Amygdala (tissue), 56 donors: ENCODE data around the gene KCNMB1.

Experiments used
- DNase-seq, 56 donors: peaks; one replicate each; lab custom pipeline; 2025; lab: John Stamatoyannopoulos, UW

The KCNMB1 gene, protein sequence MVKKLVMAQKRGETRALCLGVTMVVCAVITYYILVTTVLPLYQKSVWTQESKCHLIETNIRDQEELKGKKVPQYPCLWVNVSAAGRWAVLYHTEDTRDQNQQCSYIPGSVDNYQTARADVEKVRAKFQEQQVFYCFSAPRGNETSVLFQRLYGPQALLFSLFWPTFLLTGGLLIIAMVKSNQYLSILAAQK

DNA sequence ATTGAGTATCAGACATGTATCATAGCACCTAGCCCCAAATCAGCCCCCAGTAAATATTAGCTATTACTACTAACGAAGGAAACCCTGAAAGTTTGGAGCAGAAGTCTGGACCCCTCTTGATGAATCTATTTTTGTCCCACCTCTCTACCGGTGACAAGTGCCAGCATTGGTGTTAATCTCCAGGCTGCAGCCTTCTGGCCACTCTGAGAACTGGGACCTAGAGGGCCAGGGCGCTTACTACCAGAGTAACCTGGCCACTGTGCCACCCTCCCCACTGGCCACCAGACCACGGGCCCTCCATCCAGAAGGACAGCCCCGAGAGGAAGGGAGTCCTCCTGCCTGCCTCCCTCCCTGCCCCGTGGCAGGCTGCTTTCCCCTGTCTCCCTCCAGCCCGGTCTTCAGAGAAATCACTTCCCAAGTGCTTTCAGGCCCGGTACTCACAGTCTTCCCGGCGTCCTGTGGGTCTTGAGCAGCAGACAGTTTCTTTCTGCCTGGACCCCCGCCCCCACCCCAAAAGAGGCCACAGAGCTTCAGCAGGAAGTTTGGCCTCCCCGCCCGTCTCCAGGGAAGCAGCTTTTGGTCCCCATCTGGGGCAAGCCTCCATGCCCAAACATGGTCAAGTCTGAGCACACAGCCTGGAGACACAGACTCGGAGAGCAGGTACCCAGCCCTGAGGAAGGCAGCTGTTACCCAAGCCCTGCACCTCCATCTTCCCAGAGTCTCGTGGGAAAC, at the start of gene KCNMB1:
Gene KCNMB1 (minus strand): TSS at position 550 of the 732 bp plus-strand sequence. CDS start 3,920 bp downstream, outside the sequence.
- DNase-seq, result peak in 1 of 56 donors; percentile 7

DNA sequence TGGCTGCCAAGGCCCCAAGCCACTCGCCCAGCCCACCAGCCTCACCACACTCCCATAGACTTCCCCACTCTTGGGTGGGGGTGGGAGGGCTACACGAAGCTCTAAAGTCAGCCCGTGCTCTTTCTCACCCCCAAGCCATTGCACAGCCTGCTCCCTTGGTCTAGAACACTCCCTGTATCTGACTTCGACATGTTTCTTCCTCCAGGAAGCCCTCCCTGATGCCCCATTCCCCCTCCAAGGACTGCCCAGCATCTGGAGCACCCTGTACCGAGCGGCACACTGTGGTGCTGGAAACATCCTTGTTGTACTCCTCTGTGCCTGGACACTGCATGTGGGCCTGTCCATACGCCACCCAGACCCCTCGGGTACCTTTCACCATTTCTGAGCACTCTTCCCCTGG, 49.4 kb upstream of the KCNMB1 start:
- DNase-seq, result no peak

DNA sequence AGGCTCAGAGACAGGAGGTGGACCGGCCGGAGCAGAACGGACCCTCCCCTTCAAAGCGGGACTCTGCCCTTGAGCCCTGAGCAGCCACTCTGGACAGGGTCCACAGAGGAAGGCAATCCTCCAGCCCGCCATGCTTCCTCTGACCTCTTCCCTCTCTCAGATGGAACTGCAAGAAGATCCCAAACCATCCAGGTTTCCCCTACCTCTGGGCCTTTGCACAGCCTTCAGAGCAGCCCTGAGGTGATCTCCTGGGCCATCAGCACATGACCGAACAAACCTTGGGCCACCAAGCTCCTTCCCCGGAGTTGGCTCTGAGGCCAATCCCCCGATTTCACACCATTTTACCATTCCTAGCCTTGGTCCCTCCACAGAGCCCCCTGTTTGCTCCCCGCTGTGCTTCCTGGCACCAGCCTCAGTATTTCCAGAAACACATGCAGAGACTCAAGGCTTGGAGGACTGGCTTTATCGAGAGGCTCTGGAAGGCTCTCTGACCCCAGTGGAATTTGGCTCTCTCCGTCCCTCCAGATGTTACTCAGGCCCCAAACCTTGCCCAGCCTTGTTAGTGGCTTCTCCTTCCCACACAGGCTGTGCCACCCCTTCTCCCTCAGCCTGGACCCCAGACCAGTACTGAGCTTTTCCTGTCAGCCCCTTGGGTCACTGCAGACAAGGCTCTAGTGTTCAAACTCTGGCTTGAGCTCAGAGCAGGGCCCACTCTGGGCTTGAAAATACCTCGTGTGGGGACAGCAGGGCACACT, 48.6 kb upstream of the KCNMB1 start:
- DNase-seq, result no peak

DNA sequence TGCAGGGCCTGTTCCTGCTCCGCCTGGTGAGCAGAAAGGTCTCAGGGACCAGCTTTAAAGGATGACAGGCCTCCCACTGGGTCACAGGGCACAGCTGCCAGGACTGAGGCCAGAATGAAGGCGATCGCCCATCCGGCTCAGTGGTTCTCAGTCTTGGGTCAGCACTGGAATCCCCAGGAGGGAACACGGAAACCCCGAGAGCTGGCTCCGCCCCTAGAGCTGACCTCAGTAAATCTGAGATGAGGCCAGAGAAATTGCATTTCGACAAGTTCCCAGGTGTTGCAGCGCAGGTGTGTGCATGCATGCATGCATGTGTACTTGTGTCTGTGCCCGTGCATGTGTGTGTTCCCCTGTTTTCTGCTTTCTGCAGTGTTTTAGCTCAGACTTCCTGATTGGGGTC, 47.2 kb upstream of the KCNMB1 start:
- no peak for DNase-seq

DNA sequence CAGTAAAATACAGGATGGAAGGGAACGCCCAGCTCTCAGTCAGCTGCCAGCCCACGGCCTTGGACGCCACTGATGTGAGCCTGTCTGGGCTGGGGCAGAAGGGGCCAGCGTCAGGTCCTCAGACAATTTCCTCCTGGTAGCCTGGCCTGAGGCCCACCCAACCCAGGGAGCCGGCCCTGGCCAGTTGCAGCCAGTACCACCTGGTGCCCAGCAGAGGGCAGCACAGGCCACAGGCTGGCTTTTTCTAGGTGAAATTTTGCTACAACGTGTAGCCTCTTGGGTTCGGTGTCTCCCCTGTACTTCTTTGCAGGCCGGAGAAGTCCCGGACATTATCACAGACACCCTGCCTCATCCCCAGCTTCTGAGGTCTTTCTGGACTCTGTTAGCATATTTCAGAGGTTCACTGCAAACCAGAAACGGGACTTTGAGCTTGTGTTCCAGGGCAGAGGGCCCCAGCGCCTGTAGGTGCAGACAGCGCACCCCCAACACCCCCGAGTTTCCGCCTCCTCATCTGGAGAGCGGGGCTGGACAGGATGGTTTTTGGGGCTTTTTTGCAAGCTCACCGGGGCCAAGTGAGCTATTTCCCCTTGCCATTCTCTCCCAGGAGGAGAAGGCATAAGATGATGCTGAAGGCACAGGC, 45.9 kb upstream of the KCNMB1 start:
- peak in 45 of 56 donors; percentile 8 to 81 (median 47) for DNase-seq

DNA sequence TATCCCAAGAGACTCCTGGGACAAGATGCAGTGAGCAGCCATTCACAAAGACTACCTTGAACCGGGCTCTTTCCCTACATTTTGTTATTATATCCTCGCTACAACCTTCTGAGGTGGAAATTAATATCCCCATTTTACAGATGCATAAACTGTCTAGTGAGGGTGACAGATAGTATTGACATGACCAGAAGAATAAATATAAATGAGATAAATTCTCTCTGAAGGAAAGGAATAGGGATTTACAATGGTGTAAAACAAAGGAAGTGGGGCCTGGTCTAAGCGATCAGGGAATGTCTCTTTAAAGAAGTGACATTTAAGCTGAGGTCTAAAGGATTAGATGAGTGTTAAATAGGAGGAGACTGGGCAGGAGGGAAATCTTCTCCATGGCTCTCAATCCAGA, 43.5 kb upstream of the KCNMB1 start:
- DNase-seq, result no peak

DNA sequence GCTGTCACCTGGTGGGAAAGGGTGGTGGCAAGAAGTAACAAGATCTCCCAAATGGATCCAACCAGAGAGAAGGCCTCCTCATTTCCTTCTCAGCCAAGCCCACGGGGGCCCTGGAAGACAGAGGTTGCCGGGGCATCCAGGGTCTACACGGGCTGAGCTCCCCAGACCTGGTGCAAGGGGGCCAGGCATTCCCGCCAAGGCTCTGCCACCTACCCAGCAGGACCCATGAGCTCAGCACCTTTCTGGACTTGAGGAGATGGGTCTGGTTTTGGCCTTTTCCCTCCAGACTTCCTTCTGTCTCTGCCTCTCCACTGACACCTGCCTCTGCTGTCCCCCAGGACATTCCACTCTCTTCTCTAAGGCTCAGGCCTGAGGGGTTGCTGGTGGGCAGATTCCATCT, 42.4 kb upstream of the KCNMB1 start:
- DNase-seq, result no peak

DNA sequence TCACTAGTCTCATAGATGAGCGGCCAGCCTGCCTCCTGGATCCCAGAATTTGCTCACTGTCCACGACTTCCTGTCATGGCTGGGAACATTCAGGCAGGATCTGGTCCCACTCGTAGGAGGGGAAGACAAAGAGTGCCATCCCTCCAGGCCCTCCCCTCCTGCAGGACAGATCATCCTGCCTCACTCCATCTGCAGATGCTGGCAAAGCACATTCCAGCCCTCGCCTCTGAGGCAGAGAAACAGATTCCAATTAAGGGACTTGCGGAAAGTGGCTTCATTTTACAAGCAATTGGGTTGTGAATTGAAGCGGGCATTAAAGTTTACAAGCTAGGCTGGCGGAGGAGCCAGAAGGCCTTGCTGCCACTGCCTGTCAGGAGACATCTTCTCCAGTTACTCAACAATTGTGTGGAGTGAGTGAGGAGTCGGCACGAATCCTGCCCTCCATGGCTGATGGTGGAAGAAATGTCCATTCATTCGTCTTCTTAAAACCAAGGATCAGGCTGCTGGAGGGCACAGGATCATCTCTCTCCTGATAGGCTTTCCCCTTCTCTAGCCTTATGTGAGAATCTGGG, 41.8 kb upstream of the KCNMB1 start:
- no peak for DNase-seq

DNA sequence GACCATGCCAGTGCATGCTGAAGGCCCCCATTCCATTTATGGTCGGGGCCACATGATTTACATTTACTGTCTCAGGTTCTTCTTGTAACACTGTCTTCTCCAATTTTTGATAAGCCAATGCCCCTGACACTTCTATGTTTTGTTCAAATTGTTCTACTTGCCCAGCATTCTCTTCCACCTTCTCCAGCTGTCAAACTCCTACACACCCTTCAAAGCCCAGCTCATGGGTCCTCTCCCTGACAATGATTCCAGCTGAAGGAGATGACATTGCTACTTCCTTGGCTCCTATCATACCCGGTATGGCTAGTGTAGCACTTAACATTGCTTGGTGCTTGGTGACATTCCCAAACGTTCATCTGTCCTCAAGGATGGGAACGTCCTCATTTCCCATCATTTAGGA, 41.1 kb upstream of the KCNMB1 start:
- no peak for DNase-seq

DNA sequence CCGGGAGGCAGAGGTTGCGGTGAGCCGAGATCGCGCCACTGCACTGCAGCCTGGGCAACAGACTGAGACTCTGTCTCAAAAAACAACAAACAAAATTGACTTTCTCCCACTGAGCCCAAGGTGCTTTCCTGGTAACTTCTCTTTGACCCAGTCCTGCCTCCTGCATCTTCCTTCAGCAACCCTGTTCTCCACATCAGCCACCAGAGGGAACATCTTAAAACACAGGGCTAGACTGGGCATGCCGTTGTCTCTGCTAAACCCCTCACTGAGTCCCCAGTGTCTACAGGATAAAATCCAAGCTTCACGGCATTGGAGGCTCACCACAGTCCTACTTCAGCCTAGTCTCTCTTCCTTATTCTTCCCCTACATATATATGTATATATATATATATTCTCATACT, 39.8 kb upstream of the KCNMB1 start:
- no peak for DNase-seq

DNA sequence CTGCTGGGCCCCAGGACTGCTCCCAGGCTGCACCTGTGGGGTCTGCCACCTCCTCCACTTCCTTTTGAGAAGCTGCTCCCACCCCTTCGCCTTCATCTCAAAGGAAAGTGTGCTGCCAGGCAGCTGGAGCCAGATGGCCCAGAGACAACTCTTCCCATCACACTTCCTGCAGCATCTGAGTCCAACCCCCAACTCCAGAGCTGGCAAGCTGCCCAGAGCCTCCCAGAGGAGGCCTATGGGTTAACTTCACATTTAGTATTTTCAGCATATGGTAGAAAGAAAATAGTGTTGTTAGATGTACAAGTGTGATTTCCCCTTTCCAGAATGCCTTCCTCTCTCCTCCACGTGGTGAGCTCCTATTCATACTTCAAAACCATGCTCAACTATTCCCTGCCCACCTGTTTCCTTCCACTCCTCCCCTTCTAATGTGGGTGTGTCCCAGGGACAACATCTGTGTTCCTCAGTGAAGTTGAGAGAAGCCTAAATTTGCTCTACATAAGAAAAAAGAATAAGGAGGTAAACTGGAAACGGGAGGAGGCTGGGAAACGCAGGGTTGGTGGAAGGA, 38.6 kb upstream of the KCNMB1 start:
- DNase-seq, result peak in 15 of 56 donors; percentile 5 to 55 (median 25)

DNA sequence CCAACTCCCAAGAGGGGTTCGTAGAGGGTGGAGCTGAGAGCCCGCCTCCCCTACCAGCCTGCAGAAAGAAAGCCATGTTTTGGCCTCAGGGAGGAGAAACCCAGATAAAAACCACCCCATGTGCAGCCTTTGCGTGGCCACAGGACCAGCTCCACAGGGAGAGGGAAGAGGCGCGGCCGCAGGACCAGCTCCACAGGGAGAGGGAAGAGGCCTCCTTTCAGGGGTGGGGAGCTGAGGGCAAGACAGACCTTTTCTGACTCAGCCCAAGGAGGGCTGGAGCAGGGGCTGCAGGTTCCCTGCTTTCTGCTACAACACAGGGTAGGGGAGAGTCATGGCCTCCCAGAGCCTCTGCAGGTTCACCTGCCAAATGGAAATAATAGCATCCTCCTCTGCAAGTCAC, 37.6 kb upstream of the KCNMB1 start:
- DNase-seq, result no peak

DNA sequence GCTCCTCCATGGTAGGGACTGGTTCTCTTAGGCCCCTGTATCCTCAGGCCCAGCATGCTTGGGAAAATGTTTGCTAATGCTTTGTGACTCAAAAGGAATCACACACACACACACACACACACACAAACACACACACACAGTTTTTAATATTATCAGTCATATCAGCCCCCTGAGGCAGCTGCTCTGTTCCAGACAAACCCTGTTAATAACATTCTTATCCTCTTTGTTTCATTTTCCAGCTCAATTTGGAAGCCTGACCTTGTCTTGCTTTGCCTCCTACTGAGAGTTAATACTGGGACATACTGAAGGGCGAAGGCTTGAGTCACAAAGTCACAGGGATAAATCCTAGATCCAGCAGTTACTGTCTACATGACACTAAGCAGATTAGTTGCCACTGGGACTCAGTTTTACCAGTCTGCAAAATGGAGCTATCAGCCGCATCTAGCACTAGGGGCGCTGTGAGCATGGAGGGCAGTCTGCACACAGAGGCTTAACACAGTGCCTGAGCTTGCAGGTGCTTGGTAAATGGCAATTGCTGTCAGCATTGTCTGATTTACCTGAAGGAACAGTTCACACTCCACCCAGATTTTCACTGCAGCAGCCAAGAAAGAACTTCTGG, 37.1 kb upstream of the KCNMB1 start:
- DNase-seq, result no peak

DNA sequence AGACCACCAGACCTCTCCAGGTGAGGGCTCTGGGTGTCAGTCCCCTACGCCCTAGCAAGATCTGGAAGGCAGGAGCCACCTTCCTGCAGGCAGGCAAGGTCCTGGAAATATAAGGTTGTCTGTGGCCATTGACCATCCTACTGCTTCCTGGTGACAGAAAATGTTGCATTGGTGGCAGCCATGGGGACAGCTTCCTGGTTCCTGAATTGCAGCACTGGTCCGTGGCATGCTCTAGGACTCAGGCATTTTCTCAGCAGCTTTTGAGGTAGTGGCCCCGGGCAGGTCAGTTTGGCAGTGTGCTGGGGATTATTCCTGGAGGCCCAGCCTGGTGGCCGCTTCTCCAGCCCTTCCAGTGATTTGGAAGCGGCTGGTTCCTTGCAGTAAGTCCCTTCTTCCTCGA, 36.6 kb upstream of the KCNMB1 start:
- no peak for DNase-seq

DNA sequence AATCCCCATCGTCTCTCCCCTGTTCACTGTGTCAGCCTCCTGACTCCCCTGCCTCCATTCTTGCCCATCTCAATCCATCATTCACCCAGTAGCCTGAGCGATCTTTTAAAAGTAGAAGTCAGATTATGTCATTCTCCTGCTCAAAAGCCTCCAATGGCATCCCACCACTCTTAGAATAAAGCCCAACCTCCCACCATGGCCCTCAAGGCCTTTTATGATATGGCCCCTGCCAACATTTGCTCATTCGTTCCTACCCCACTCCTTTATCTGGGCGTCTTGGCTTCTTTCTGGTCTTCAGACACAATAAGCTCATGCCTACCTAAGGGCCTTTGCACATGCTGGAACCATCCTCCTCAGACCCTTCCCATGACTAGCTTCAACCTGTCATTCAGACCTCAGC, 35.5 kb upstream of the KCNMB1 start:
- DNase-seq, result no peak

DNA sequence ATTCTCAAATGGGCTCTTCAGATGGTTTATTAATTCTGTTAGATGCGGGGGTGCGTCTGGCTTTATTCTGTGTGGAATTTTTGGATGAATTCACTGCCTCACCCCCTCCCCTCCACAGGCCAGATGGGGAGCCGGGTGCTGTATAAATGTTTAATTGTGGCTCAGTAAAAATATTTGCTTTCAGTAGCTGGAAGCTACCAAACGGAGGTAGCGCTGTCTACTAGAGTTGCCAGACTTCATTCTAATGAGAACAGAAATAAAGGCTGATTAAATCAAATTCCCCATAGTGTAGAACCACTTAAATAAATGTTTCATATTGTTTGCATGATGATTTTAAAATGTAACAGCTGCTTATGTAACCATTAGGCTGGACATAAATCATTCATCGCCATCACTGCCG, 34.5 kb upstream of the KCNMB1 start:
- peak in 3 of 56 donors; percentile 8 to 23 (median 17) for DNase-seq

DNA sequence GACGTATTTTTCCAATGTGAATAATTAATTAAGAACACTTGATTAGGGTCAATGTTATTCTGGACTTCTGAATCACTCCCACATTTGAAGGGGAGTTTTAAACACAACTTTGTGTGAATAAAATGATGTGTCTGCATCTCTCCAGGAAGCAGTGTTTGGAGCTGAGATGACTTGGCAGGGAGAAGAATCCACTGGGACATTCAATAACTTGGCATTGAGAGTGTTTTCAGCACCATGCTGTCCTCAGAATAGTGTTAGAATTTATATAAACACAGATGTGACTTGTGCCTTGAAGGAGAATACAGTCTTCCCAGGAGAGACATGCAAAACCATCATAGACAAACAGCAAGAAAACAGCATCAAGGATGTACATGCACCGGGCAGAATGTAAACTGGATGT, 32.7 kb upstream of the KCNMB1 start:
- no peak for DNase-seq

DNA sequence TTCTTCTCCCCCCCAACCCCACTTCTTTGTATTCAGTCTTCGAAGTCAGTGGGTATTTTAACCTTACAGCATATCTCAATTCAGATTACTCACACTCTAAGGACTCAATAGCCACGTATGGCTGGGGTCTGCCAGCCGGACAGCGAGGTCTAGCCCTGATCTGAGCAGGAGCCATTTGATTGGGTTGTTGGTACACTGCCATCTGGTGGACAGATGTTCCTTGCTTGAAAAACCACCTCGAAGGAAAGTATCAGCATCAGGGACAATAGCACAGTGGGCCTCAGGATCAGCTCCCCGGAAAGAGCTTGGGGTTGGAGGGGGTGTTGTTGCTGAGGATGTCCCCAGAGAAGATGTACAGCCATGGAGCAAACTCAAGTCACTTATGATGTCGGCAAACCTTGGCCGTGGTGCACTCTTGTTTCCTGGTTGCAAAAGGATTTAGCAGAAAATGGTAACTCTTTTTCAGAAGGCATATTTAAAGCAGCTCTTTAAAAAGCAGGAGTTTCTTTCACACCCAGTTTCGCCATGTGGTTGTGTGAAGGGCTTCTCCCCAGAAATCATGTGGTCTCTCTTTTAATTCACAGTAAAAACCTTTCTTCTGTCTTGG, 31.7 kb upstream of the KCNMB1 start:
- DNase-seq, result peak in 37 of 56 donors; percentile 7 to 77 (median 29)

DNA sequence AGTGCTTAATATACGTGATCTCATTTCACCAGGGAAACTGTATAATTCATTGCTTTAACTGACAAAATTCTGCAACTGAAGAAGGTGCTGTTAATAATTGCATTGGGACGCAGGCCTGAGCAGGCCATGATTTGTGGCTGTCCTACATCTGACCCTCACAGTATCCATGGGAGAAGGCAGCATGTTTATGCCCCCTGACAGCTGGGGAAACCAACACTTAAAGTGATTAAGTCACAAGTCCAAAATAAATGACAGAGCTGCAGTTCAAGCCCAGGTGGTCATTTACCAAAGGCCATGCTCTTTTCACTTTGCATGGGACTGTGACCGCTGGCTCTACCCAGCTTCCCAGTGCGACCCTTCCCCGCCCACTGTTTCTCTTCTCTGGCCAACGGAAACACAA, 30.5 kb upstream of the KCNMB1 start:
- no peak for DNase-seq

DNA sequence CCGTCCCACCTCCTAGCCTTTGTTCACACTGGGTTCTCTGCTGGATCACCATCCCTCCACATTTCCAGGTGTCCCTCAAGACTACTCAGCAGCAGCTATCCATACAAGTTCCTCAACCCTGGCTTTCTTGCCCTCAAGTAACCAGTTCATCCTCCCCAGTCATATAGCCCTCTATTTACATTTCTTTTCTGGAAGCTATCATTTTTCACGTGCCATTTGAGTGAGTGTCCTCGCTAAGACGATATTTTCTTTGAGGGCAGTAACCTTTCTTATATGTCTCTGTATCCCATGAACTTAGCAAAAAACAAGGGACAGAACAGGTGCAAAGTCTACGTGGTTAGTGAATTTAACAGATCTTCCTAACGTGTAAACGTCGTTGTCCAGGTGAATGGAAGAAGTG, 29.6 kb upstream of the KCNMB1 start:
- DNase-seq, result no peak
